CD4-positive, alpha-beta T cell treated with Interleukin-17A for 4 hours (primary cell): Measurements from ENCODE around the gene SHBG.
"Not testable (repeated sequence)": the region's sequence is repeated elsewhere in the genome, so short reads cannot be mapped to it uniquely, and the experiment has no call there.

Experiments
- DNase-seq: peaks from one replicate; pipeline ENCODE4 v3.0.0-alpha.2; 2020; ENCODE audit warnings: mixed read lengths

The SHBG gene, protein sequence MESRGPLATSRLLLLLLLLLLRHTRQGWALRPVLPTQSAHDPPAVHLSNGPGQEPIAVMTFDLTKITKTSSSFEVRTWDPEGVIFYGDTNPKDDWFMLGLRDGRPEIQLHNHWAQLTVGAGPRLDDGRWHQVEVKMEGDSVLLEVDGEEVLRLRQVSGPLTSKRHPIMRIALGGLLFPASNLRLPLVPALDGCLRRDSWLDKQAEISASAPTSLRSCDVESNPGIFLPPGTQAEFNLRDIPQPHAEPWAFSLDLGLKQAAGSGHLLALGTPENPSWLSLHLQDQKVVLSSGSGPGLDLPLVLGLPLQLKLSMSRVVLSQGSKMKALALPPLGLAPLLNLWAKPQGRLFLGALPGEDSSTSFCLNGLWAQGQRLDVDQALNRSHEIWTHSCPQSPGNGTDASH

DNA sequence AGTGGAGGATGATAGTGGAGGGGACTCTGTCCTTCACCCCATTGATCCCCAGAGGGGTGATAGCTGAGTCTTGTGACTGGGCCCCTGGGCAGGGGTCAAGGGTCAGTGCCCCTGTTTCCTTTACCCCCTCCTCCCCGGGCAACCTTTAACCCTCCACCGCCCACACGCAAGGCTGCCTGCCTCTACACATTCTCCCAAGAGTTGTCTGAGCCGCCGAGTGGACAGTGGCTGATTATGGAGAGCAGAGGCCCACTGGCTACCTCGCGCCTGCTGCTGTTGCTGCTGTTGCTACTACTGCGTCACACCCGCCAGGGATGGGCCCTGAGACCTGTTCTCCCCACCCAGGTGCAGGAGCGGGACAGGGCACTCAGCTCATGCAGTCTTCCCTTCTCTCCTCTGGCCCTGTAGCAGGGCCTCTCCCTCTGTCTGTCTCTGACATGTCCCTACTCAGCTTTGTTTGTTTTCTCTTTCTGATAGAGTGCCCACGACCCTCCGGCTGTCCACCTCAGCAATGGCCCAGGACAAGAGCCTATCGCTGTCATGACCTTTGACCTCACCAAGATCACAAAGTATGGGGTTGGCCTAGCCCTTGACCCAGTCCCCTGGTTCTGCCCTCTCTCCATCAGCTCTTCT lies at the start of gene SHBG:
Gene SHBG, plus strand, starts transcription at position 197 of the 633 bp plus-strand sequence. Its CDS starts 38 bp downstream, at position 235.
- DNase-seq: no peak

DNA sequence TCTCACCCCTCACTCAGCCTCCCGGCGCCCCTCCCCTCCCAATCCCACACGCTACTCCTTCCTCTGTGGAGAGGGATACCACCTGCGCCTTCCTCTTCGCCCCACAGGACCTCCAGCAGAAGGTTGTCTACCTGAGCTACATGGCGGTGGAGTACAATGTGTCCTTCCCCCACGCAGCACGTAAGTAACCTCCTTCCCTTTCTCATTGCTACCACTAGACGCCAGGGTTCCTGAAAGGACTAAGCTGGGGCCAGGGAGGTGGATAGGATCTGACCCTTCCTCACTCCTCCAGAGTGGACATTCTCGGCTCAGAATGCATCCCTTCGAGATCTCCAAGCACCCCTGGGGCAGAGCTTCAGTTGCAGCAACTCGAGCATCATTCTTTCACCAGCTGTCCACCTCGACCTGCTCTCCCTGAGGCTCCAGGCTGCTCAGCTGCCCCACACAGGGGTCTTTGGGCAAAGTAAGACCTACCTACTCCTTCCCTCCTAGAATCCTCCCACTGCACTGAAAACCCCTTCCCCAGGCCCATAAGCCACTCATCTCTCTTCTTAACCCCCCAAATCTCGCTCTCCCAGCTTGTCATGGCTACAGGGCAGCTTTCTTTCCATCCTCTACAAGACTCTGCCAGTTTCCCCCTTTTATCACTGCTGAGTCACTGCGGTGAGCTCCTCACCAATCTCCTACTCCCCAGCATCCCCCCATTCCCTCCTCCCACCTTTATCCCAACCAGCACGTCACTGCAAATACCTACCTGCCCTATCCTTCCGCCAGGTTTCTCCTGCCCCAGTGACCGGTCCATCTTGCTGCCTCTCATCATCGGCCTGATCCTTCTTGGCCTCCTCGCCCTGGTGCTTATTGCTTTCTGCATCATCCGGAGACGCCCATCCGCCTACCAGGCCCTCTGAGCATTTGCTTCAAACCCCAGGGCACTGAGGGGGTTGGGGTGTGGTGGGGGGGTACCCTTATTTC lies 49.0 kb upstream of the SHBG start:
- no peak for DNase-seq

DNA sequence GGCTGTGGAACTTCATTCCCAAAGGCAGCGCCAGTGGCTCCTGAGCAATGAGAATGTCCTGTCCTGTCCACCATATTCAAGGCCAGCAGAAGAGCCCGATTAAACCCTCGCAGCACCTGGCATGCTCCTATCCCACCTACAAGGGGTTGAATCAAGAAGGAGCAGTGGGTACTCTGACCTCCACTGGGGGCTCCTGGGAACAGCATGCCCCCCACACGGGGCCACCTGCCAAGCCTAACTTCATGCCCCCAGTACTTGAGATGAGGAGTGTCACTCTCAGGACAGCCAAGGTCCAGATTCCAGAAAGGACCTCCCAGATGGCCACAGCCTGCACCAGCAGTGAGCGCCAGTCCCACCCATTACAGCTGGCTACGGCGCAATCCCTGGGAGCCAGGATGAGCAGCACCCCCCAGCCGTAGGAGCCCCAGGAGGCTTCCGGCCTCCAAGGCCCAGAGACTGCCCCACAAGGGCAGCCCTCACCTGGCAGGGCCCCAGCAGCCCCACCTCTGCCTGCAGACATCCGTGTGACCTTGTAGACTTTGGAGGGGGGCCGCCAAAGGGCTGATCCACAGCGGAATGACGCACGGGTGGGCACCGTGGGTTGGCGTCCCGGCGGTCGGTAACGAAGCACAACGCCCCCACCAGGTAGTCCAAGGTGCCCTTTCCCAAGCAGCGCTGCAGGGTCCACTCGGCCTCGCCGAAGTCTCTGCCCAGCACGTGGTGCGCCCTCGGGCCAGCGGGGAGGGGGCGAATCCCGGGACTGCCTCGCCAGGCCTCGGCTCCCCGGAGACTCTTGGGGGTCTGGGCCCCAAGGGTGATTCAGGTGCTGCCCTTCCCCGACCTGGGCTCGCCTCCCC lies 47.3 kb upstream of the SHBG start:
- no peak for DNase-seq

DNA sequence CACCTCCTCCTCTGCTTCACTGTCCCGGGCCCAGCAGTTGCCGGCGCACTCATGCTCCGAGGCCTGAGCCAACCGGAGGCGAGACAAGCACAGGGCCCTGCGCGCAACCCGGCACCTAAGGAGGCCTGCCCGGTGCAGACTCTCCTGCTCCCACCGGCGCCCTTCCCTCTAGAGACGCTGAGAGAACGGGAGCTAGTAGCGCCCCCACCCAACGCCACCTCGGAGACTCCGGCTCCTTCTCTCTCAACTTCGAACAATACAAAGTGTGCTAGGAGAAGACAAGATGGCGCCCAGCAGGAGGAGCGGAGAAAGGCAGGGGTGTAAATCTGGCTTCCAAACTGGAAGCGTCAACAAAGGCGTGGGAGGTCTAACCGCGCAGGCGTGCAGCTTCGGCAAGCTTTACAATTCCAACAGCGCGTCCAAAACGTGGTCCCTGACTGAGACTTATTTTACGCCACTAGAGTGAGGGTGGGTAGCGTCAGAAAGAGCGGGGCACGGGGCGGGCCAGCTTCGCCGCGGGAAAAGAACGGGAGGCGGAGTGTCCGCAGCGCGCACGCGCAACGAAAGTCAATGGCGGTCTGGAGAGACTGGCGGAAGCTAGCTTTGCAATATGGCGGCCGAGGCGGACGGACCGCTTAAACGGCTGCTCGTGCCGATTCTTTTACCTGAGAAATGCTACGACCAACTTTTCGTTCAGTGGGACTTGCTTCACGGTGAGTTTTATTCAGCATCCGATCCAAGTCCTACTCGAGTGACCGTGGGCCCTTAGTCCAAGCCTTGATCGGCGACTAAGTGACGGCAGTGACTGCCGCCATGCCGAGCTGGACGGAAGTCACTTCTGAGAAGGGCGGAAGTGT lies 46.5 kb upstream of the SHBG start, which contains the start of gene MPDU1:
Gene MPDU1, plus strand, starts transcription at position 600 of the 857 bp plus-strand sequence. Its CDS starts 11 bp downstream, at position 611.
- peak; percentile 96 for DNase-seq

DNA sequence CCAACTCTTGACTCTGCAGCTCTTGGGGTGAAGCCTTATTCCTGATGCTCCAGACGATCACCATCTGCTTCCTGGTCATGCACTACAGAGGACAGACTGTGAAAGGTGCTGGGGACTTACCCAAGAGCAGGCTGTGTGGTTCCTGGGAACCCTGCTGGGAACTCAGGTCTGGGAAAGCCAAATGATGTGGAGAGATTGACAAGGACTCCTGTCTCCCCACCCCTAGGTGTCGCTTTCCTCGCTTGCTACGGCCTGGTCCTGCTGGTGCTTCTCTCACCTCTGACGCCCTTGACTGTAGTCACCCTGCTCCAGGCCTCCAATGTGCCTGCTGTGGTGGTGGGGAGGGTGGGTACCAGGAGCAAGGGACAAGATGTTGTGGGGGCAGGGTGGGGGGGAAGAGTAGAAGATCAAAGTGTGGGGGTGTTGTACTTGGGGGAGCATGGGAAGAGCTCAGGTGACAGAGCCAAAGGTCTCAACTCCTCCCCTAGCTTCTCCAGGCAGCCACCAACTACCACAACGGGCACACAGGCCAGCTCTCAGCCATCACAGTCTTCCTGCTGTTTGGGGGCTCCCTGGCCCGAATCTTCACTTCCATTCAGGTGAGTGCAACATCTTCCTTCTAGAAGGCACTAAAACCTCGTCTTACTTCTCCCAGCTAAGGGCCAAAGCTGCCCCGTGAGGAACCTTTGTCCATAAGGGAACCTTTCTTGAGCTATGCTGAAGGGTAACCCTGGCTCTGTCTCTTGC lies 43.1 kb upstream of the SHBG start:
- DNase-seq: no peak

DNA sequence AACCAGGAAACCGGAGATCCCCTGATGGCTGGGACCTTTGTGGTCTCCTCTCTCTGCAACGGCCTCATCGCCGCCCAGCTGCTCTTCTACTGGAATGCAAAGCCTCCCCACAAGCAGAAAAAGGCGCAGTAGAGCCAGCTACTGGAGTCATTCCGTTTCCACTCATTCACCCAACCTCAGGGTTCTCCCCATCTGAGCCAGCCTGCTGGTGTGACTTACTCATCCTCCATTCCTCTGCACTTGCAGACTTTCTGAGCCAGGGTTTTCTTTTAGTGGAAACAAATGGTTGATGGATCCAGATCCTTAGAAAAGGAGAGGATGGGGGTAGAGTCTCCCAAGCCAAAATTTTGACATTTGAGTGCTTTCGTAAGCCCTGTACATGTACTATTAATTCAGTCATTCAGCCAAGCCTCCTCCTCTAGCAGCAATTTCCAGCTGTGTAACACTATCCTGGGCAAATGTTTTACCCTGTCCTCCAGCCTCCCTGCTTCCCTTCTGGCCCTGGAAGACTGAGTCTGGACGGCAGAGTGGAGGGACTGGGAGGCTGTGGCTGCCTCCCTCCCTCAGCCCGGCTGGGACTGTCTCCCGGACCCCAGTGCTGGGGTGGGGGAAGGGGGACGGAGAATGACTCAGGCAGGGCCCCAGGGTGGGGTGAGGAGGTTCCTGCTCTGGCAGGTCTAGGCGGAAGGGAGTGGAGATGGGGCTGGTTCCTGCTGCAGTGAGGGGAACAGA lies 42.3 kb upstream of the SHBG start:
- DNase-seq: no peak

DNA sequence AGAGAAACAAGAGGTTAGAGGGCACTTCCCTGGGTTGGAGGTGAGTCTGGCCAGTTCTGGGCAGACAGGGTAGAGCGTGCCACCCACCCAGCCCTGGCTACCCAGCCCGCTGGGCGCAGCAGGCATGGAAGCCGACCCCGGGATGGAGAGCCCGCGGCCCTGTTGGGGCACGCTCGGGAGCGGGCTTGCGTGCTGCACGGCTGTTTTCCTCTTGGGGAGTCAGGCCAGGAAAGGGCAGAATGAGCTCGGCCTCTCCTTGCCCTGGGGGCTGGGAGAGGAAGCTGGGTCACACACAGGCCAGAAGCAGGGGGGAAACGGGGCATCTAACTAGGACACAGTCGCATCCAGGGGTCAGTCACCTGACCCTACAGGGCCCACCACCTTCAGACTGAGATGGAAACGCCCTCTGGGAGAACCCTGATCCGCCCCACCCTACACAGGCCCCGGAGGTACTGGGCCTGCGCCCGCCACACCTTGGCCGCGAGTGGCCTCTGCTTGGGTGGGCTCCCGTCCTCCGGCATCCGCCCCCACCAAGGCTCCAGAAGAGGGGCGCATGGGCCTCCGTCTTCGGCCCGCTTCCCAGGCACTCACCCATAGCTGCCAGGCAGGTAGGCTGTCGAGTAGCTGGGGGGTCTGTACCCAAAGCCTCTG lies 41.3 kb upstream of the SHBG start:
- no peak for DNase-seq

DNA sequence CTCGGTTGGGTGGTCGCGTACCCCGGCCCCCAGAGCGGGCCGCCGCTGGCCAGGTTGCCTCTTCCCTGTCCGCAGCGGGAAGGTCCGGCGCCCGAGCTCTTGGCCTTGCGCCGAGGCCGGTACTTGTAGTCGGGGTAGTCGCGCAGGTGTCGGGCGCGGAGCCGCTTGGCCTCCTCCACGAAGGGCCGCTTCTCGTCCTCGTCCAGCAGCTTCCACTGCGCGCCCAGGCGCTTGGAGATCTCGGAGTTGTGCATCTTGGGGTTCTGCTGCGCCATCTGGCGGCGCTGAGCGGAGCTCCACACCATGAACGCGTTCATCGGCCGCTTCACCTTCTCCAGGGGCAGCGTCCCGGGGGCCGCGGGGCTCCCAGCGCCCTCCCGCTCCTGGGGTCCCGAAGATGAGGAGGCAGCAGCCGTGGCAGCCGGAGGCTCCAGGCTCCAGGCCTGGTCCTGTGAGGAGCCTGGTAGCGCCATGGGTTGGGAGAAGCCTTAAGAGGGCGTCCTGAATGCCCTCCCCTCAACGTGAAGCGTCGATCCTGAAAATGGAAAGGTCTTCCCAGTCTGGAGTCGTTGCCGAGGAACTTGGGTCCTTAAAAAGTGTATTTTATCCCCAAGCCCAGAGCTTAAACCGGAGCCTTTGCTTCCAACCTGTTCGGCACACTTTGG lies 40.6 kb upstream of the SHBG start:
- DNase-seq: peak; percentile 79

DNA sequence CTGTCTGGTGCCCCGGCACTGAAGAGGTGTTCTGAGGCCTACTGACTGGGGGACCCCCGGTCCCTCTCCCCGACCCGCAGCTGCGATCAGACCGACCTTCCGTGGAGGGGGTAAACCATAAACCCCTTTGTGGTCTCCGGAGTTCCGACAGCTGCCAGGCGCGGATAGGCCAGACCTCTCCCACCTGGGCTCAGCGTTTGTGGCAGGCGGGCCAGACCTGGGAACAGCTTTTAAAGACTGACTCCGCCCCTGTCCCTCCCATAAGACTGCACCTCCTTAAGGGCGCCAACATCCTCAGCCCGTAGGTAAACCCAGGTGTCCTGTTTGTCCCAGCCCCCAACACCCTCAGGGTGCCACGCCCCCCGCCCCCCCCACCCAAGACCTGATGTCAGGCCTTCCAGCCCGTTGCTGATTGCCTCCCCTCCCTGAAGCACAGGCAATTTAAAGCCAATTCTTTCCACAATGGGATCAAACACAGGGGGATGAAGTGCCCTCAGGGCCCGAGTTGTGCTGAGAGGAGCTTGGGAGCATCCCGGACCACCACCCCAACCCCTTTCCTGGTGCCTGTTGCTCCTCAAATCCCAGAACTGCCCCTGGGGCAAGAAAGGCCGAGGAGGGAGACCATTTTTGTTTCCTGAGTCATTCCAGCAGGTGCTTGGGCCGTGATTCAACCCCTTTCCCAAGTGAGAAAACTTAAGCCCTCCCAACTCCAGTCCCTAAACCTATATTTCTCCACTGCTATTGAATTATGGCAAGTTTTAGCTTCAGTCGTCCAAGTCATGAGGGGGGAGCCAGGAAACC lies 39.8 kb upstream of the SHBG start, which contains the start of gene SOX15:
Gene SOX15, minus strand, starts transcription at position 204 of the 801 bp plus-strand sequence. CDS start 418 bp downstream, outside the sequence.
- no peak for DNase-seq

DNA sequence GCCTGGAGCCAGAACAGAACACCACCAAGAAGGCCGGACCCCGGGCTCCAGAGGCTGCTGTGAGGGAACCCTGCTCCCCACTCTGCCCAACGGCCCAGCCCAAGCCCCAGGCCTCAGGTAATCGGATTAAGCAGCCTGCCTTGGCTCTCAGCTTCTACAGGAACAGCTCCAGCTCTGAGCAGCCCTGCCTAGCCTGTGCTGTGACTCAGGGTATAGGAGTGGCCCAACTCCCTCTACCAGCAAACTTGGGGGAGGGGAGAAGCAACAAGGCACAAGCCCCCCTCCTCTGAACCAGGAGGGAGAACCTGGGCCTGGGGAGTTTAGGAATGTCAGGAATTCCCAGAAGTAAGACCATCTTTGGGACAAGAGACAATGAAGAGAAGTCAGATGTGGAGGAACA lies 39.2 kb upstream of the SHBG start:
- no peak for DNase-seq

DNA sequence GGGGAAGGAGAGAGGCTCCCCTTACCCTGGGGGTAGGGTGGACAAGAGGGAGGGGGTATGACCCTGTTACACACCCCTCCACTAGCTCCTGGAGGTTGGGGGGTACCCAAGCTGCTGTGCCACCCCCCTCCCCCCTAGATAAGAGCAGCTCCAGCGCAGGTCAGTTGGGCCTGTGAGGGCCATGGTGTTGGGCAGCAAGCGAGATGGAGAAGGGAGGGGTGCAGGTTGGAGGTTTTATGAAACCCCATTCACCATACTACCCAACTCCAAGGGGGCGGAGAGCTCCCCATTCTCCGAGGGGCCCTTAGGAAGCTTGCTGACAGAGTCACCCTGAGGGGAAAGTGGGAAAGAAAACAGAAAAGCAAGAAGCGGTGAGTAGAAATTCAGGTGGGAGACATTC lies 38.3 kb upstream of the SHBG start:
- no peak for DNase-seq

DNA sequence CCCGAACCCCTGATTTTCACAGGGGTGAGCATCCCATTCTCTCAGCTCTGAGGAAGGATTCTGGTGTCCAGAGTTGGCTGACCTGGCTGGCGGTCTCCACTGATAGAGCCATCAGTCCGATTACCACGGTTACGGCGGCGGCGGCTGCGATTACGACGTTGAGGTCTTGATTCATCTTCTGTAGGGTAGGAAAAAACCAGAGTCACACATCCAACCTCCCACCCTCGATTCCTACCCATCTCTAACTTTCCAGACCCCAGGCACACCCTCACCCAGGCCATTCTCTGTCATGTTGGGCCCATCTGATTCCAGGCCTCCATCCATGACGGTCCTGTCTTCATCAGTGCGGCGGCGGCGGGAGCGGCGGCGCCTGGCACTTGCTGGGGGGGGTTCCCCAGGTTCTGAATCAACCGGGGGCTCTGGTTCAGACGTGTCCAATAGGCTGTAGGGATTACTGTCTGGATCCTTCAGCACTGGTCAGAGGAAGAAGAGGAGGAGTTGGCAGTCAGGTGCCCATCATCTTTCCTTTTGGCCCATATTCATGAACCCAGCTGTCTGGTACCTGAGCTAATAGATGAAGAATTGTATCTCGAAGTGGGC lies 37.4 kb upstream of the SHBG start:
- DNase-seq: no peak

DNA sequence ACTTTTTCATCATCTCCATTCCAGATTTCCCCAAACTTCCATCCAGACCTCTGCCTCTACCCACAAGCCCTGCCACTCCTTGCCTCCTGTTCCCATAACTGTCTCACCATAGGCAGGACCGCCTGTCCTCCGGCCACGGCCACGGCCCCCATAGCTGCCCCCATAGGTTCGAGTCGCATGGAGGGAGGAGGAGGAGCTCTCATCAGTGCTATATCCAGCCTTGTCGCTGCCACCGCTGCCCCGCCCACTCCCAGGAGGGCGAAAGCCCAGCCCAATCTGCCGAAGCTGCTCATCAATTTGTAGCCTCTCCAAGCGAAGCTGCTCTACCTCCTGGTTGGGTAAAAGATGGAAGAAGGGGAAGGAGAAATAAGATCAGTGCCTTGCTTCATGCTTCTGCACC lies 36.6 kb upstream of the SHBG start:
- no peak for DNase-seq

DNA sequence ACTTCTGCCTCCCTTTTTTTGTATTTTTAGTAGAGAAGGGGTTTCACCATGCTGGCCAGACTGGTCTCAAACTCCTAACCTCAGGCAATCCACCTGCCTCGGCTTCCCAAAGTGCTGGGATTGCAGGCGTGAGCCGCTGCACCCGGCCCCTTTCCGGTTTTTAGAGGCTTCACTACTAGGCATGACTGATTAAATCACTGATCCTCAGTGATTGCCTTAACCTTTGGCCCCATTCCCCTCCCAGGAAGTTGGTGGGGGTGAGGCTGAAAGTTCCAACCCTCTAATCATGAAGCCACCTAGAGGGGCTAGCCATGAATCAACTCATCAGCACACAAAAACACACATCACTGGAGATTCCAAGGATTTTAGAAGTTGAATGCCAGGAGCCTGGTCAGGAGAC lies 32.4 kb upstream of the SHBG start:
- DNase-seq: not testable (repeated sequence)

DNA sequence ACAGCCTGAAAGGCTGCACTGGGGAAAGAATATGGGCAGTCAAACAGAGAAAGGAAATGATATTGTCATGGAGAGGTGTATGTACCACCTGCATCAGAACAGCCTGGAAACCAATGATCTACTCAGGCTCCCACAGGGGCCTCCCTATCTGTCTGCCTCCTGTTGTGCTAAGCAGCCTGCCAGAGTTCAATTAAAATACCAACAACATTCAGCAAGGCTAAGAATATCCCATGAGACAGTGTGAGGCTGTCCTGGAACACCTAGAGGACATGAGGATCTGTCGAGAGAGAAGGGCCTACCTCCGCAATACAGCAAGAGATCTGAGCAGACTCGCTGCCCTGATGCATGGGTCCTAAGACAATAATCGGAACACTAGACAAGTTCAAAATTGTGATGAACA lies 23.7 kb upstream of the SHBG start:
- no peak for DNase-seq

DNA sequence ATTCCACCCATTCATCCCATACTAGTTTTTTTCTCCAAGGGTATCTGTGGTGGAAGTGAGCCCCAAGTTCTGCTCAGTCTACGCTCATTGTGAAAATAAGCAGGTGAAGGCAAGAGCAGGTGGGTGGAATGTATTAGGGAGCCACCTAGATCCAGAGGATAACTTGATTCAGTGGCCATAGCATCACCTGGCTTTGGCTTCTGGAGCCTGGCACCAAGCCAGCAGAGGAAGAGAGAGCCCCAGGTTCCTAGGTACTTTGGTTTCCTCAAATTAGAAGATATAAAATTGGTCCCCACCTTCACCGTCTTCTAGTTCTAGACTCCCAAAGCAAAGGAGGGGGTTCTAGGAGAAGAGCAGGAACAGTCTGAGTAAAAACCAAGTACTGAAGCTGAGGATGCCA lies 19.3 kb upstream of the SHBG start:
- DNase-seq: no peak
